ENCODE data around the gene MFRP. TPM values are rescaled to one million over a fixed set of nuclear protein-coding genes. Genes with fewer than 3 reads are reported as not detected.

MFRP gene
- total RNA-seq, 2 donors from 2014 or later: 0.27 TPM; not detected in 1

GRCh38 chr11:119330237-119330636 is 16.3 kb downstream of the MFRP start:
- ATAC-seq (ENCODE audit: insufficient number of reproducible peaks, low FRiP score, low read depth) (no peak), DNase-seq (ENCODE audit: low spot score) (no peak)
- Histone ChIP-seq H3K27ac (no peak overlapping the region), H3K27me3 (replicated peaks; ENCODE audit: insufficient read depth) (no peaks in the 10 kb centered on the region), H3K9me3 (no peaks in the 10 kb centered on the region), H3K4me1 (ENCODE audit: control insufficient read depth in 1 of 2, low read depth in 2 of 2) (peaks cover 4 to 5% of the 10 kb centered on the region in 2 donors), H3K36me3 (no peaks in the 10 kb centered on the region), H3K4me3 (no peak overlapping the region)
- TF ChIP-seq CTCF (IDR thresholded peaks at IDR 0.05): no peak

- ATAC-seq (ENCODE audit: insufficient number of reproducible peaks, low FRiP score, low read depth) (no peak), DNase-seq (ENCODE audit: low spot score) (no peak)
- Histone ChIP-seq H3K27me3 (replicated peaks; ENCODE audit: insufficient read depth) (no peaks in the 10 kb centered on the region), H3K36me3 (no peaks in the 10 kb centered on the region), H3K9me3 (no peaks in the 10 kb centered on the region), H3K27ac (no peak overlapping the region), H3K4me1 (ENCODE audit: control insufficient read depth in 1 of 2, low read depth in 2 of 2) (no peaks in the 10 kb centered on the region), H3K4me3 (no peak overlapping the region)
- no peak for TF ChIP-seq CTCF (IDR thresholded peaks at IDR 0.05)
These were observed 17.2 kb downstream of the MFRP start for GRCh38 chr11:119329320-119329719.

- Histone ChIP-seq H3K27ac (no peak overlapping the region), H3K4me1 (ENCODE audit: control insufficient read depth in 1 of 2, low read depth in 2 of 2) (peaks cover 15 to 39% of the 10 kb centered on the region in 2 donors), H3K4me3 (no peak overlapping the region), H3K27me3 (replicated peaks; ENCODE audit: insufficient read depth) (no peaks in the 10 kb centered on the region), H3K36me3 (no peaks in the 10 kb centered on the region), H3K9me3 (no peaks in the 10 kb centered on the region)
- DNase-seq (ENCODE audit: low spot score) (no peak), ATAC-seq (ENCODE audit: insufficient number of reproducible peaks, low FRiP score, low read depth) (no peak)
- TF ChIP-seq CTCF (IDR thresholded peaks at IDR 0.05): no peak
These were observed 22.3 kb downstream of the MFRP start for GRCh38 chr11:119324189-119324588.

- Histone ChIP-seq H3K27me3 (replicated peaks; ENCODE audit: insufficient read depth) (no peaks in the 10 kb centered on the region), H3K4me1 (ENCODE audit: control insufficient read depth in 1 of 2, low read depth in 2 of 2) (peaks cover 18 to 45% of the 10 kb centered on the region in 2 donors), H3K4me3 (no peak overlapping the region), H3K36me3 (no peaks in the 10 kb centered on the region), H3K9me3 (no peaks in the 10 kb centered on the region), H3K27ac (no peak overlapping the region)
- DNase-seq (ENCODE audit: low spot score) (no peak), ATAC-seq (ENCODE audit: insufficient number of reproducible peaks, low FRiP score, low read depth) (no peak)
- peak; percentile 84 for TF ChIP-seq CTCF (IDR thresholded peaks at IDR 0.05)
These were observed 22.9 kb downstream of the MFRP start for GRCh38 chr11:119323532-119324033.

GRCh38 chr11:119322921-119323531 is 23.5 kb downstream of the MFRP start:
- H3K9me3 ChIP-seq: no peaks in the 10 kb centered on the region
- TF ChIP-seq CTCF (IDR thresholded peaks at IDR 0.05): no peak
- DNase-seq (ENCODE audit: low spot score) (no peak), ATAC-seq (ENCODE audit: insufficient number of reproducible peaks, low FRiP score, low read depth) (no peak)
- peaks cover 23 to 50% of the 10 kb centered on the region in 2 donors for H3K4me1 ChIP-seq (ENCODE audit: control insufficient read depth in 1 of 2, low read depth in 2 of 2)
- H3K36me3 ChIP-seq: no peaks in the 10 kb centered on the region
- no peaks in the 10 kb centered on the region for H3K27me3 ChIP-seq (replicated peaks; ENCODE audit: insufficient read depth)
- no peak overlapping the region for H3K4me3 ChIP-seq
- no peak overlapping the region for H3K27ac ChIP-seq
